SJCRH30 (cell line): ENCODE results near the gene GM2A. TPM values are rescaled to one million over a fixed set of nuclear protein-coding genes. Genes with fewer than 3 reads are reported as not detected.

ENCODE experiments used
- DNase-seq, 2 experiments: peaks; one replicate each; pipeline ENCODE4 v3.0.0-alpha.2; 2015 to 2020
- H3K27ac ChIP-seq: fragments of 250-450 bp; sonication (Bioruptor Pico); 2 replicates; pipeline ENCODE4 v1.5.1; 2020; ENCODE audit warnings: mild to moderate bottlenecking, moderate library complexity
- H3K27me3 ChIP-seq: fragments of 250-450 bp; sonication (Bioruptor Pico); 2 replicates; pipeline ENCODE4 v1.5.1; 2020; ENCODE audit warnings: mild to moderate bottlenecking, moderate library complexity
- H3K36me3 ChIP-seq: fragments of 250-450 bp; sonication (Bioruptor Pico); 2 replicates; pipeline ENCODE4 v1.5.1; 2020; ENCODE audit warnings: mild to moderate bottlenecking, moderate library complexity
- H3K4me1 ChIP-seq: fragments of 250-450 bp; sonication (Bioruptor Pico); 2 replicates; pipeline ENCODE4 v1.5.1; 2020; ENCODE audit warnings: mild to moderate bottlenecking, moderate library complexity
- H3K4me3 ChIP-seq: fragments of 250-450 bp; sonication (Bioruptor Pico); 2 replicates; pipeline ENCODE4 v1.5.1; 2020; ENCODE audit warnings: mild to moderate bottlenecking, moderate library complexity
- H3K9me3 ChIP-seq: fragments of 250-450 bp; sonication (Bioruptor Pico); replicated peaks from 2 replicates; pipeline ENCODE4 v1.5.1; 2020; ENCODE audit warnings: mild to moderate bottlenecking, moderate library complexity
- total RNA-seq: library from RNA; depleted of rRNA; stranded (reverse); fragments of >200 nt; shearing (Covaris generic); gene quantifications from 2 replicates; pipeline ENCODE4 v1.2.3, GENCODE V29; 2014; rRNA removed

GM2A gene
- total RNA-seq, result 1.7 and 2.0 TPM in 2 replicates

DNA sequence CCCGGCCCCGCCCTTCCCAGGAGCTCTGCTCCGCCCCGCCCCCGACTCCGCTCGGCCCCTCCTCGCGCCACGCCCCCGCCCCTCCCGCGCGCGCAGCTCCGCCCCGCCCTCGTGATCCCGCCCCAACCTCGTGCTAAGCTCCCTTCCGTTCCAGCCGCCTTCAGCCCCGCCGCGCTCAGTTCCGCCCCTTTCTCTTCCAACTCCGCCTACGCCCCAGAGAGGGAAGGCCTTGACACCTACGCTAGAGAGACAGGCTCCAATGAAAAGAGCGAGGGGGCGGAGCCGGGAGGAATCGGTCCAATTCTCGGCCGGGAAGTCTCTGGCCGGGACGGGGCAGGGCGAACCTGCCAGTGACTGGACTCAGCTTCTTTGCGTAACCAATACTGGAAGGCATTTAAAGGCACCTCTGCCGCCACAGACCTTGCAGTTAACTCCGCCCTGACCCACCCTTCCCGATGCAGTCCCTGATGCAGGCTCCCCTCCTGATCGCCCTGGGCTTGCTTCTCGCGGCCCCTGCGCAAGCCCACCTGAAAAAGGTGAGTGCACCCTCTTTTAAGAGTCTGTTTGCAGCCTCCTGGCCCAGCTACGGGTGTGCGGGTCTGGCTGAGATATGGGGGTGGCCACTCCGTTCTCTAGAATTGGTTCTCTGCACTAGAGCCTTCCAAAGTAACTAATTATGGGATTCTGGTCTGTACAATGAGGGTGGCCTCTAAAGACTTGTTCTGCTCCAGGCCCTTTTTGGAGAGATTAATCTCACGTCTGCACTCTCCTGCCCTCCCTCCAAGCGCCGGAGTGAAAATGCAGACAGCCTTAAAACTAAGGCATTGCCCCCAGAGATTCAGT, at the start of gene GM2A:
Gene GM2A (plus strand): TSS at position 424 of the 843 bp plus-strand sequence. CDS start 32 bp downstream, at position 456.
- Histone ChIP-seq H3K27me3 (no peaks in the 10 kb centered on the region), H3K4me1 (no peaks in the 10 kb centered on the region; the same call in 1 of the 2 replicates), H3K4me3 (peak within 1 kb of the TSS; percentile 51), H3K36me3 (no peaks in the 10 kb centered on the region), H3K27ac (no peak within 1 kb of the TSS), H3K9me3 (no peaks in the 10 kb centered on the region)
- DNase-seq, result peak; percentile 96 to 97

- Histone ChIP-seq H3K36me3 (no peaks in the 10 kb centered on the region), H3K27ac (no peak overlapping the region), H3K4me1 (no peaks in the 10 kb centered on the region), H3K9me3 (no peaks in the 10 kb centered on the region), H3K4me3 (no peak overlapping the region), H3K27me3 (no peaks in the 10 kb centered on the region)
- DNase-seq, result no peak
Observed at GRCh38 chr5:151204051-151204450, 48.9 kb upstream of the GM2A start.

GRCh38 chr5:151205411-151205810, 47.6 kb upstream of the GM2A start:
- Histone ChIP-seq H3K4me3 (no peak overlapping the region), H3K36me3 (no peaks in the 10 kb centered on the region), H3K27me3 (no peaks in the 10 kb centered on the region), H3K4me1 (no peaks in the 10 kb centered on the region), H3K27ac (no peak overlapping the region), H3K9me3 (no peaks in the 10 kb centered on the region)
- DNase-seq, result no peak

GRCh38 chr5:151208481-151208914, 44.5 kb upstream of the GM2A start:
- no peaks in the 10 kb centered on the region for H3K27me3 ChIP-seq
- DNase-seq, result no peak

GRCh38 chr5:151212406-151212798, 40.6 kb upstream of the GM2A start:
- no peaks in the 10 kb centered on the region for H3K27me3 ChIP-seq
- no peak overlapping the region for H3K4me3 ChIP-seq
- H3K27ac ChIP-seq, result no peak overlapping the region
- no peaks in the 10 kb centered on the region for H3K36me3 ChIP-seq
- H3K9me3 ChIP-seq, result no peaks in the 10 kb centered on the region
- no peak for DNase-seq
- H3K4me1 ChIP-seq, result no peaks in the 10 kb centered on the region

More at GRCh38 chr5:151208481-151208914, 44.5 kb upstream of the GM2A start:
- H3K27ac ChIP-seq, result no peak overlapping the region
- H3K4me1 ChIP-seq, result no peaks in the 10 kb centered on the region
- H3K4me3 ChIP-seq, result no peak overlapping the region
- H3K36me3 ChIP-seq, result no peaks in the 10 kb centered on the region
- H3K9me3 ChIP-seq, result no peaks in the 10 kb centered on the region

- peak; percentile 32 to 54 for DNase-seq
- H3K9me3 ChIP-seq, result no peaks in the 10 kb centered on the region
- peaks cover 2% of the 10 kb centered on the region; the same call in 1 of the 2 replicates for H3K27me3 ChIP-seq
- H3K27ac ChIP-seq, result no peak overlapping the region
- no peaks in the 10 kb centered on the region for H3K36me3 ChIP-seq
- no peak overlapping the region for H3K4me3 ChIP-seq
- no peaks in the 10 kb centered on the region for H3K4me1 ChIP-seq
Observed at GRCh38 chr5:151213803-151214613, 39.0 kb upstream of the GM2A start.

GRCh38 chr5:151214614-151215545, 38.1 kb upstream of the GM2A start:
- Histone ChIP-seq H3K9me3 (no peaks in the 10 kb centered on the region), H3K27ac (no peak overlapping the region), H3K4me1 (no peaks in the 10 kb centered on the region), H3K36me3 (no peaks in the 10 kb centered on the region), H3K27me3 (peaks cover 2% of the 10 kb centered on the region; the same call in 1 of the 2 replicates), H3K4me3 (no peak overlapping the region)
- DNase-seq, result no peak

GRCh38 chr5:151215546-151215880, 37.5 kb upstream of the GM2A start:
- H3K36me3 ChIP-seq, result no peaks in the 10 kb centered on the region
- H3K9me3 ChIP-seq, result no peaks in the 10 kb centered on the region
- H3K4me3 ChIP-seq, result no peak overlapping the region
- peaks cover 5% of the 10 kb centered on the region; the same call in 1 of the 2 replicates for H3K27me3 ChIP-seq
- H3K27ac ChIP-seq, result no peak overlapping the region
- no peaks in the 10 kb centered on the region for H3K4me1 ChIP-seq
- DNase-seq, result no peak

GRCh38 chr5:151216781-151217180, 36.2 kb upstream of the GM2A start:
- Histone ChIP-seq H3K4me1 (no peaks in the 10 kb centered on the region), H3K36me3 (no peaks in the 10 kb centered on the region), H3K4me3 (no peak overlapping the region), H3K9me3 (no peaks in the 10 kb centered on the region), H3K27ac (no peak overlapping the region), H3K27me3 (peaks cover 5% of the 10 kb centered on the region)
- DNase-seq, result no peak

DNA sequence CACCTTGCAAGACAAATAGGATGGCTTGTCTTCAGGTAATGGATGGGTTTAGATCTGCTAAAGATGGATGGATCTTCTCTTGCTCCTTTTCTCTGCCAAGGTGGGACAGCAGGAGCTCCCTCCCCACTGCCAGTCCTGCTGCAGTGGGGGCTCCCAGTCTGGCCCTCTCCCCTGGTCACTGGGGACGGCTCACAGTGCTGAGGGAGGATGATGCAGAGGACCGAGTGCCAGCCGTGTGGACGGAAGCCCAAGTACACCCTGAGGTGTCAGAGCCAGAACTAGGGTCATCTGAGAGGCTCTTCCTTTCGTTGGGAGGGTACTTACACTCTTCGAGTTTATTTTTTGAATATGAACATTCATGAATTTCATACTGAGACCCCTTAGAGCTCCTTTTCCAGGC, 34.8 kb upstream of the GM2A start:
- peaks cover 5% of the 10 kb centered on the region for H3K27me3 ChIP-seq

GRCh38 chr5:151219138-151219537, 33.8 kb upstream of the GM2A start:
- Histone ChIP-seq H3K9me3 (no peaks in the 10 kb centered on the region), H3K4me3 (no peak overlapping the region), H3K36me3 (no peaks in the 10 kb centered on the region), H3K27ac (no peak overlapping the region), H3K27me3 (peaks cover 5% of the 10 kb centered on the region), H3K4me1 (no peaks in the 10 kb centered on the region)
- DNase-seq, result no peak

More for the DNA sequence above, 34.8 kb upstream of the GM2A start:
- Histone ChIP-seq H3K4me1 (no peaks in the 10 kb centered on the region), H3K9me3 (no peaks in the 10 kb centered on the region), H3K27ac (no peak overlapping the region), H3K4me3 (no peak overlapping the region), H3K36me3 (no peaks in the 10 kb centered on the region)
- no peak for DNase-seq

DNA sequence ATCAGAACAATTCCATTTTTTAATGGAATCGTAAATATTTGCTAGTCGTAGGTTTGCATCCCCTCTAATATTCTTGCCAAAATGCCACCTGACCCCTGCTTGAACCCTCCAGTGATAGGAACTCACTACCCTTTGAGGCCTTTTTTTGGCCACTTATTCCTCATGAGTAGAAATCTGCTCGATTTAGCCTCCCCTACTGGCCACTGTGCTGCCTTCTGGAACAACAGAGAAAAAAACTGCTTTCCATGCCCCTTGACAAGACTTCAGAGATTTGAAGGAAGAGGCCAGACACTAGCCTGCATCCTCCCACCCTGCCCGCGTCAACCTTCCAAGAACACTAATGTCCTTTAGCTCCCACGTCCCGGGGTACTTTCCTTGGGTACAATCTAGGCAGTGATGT, 33.2 kb upstream of the GM2A start:
- Histone ChIP-seq H3K4me1 (no peaks in the 10 kb centered on the region), H3K27ac (no peak overlapping the region), H3K36me3 (no peaks in the 10 kb centered on the region), H3K27me3 (peaks cover 5% of the 10 kb centered on the region), H3K9me3 (no peaks in the 10 kb centered on the region), H3K4me3 (no peak overlapping the region)
- DNase-seq, result no peak

DNA sequence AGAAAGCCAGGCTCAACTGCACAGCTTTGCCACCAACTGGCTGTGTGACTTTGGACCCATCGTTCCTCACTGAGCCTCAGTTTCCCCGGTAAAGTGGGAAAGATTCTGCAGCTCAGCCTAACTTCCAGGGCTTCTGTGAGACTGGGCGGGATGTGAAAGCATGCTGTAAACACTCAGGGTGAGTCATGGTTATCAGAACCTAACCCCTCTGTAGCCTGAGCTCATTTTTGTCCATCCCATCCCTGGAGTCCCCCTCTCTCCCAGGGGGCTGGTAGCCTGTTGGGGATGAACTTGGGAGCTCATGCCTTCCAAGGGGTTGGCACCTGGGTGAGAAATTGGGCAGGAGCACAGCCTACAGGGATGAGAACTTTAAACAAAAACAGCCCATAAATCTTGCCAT, 31.4 kb upstream of the GM2A start:
- H3K4me1 ChIP-seq, result no peaks in the 10 kb centered on the region
- no peak for DNase-seq
- no peaks in the 10 kb centered on the region for H3K36me3 ChIP-seq
- no peaks in the 10 kb centered on the region for H3K9me3 ChIP-seq
- H3K27ac ChIP-seq, result no peak overlapping the region
- H3K27me3 ChIP-seq, result peaks cover 5% of the 10 kb centered on the region
- no peak overlapping the region for H3K4me3 ChIP-seq

DNA sequence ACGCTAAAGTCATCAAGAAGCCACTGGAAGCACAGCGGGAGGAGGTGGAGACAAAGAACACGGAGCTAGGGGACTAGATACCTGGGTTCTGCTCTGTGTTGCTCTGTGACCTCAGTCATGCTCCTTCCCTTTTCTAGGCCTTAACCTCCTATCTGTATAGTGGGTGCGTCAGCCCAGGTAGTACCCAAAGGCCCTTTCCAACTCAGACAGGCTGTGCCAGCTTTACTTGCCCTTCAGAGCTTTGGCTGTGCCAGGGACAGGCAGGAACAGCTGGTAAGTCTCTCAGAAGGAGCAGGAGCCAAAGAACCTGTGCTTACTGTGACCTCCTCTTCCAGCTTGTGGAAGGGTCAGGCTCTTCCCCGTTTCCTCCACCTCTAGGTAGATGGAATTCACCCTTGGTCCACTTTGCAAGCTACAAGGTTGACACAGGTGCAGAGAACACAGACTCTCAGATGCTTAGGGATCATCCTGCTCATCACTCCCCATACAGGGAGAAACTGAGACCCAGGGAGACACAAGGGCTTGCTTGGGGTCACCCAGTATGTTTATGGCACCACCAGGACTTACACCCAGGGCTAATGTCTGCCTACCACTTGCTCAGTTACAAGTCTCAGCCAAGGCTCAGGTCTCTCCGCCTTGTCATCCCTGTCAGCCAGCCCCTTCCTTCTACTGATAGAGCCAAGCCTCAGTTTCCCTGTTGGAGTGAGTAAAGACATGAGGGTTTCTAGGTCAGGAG, 30.8 kb upstream of the GM2A start:
- Histone ChIP-seq H3K27ac (no peak overlapping the region), H3K4me3 (no peak overlapping the region), H3K36me3 (no peaks in the 10 kb centered on the region), H3K9me3 (no peaks in the 10 kb centered on the region), H3K27me3 (peaks cover 5% of the 10 kb centered on the region), H3K4me1 (no peaks in the 10 kb centered on the region)
- no peak for DNase-seq
